Tibial artery (tissue), 4 donors: Measurements from ENCODE around the gene MLLT1.

Source experiments
- DNase-seq, 2 donors: peaks; one replicate each; pipeline ENCODE4 v3.0.0-alpha.2; 2019
- H3K27ac ChIP-seq, 2 donors: fragments of 200-600 bp; sonication (generic) in 1 of 2; 1 replicate in 1 of 2; 2 replicates in 1 of 2; pipeline ENCODE4 v1.5.1; 2018 to 2019; ENCODE audit warnings: mild to moderate bottlenecking in 1 of 2
- H3K27me3 ChIP-seq, 2 donors: fragments of 200-600 bp; sonication (generic) in 1 of 2; one replicate each; pipeline versions ENCODE4 v1.5.1 to v1.6.0; 2016 to 2019
- H3K36me3 ChIP-seq, 3 donors: fragments of 200-600 bp; sonication (generic) in 2 of 3; one replicate each; pipeline ENCODE4 v1.5.1; 2016 to 2019; ENCODE audit warnings: mild to moderate bottlenecking in 2 of 3
- H3K4me1 ChIP-seq, 4 donors: fragments of 200-600 bp; sonication (generic) in 2 of 4; 1 replicate in 3 of 4; 2 replicates in 1 of 4; pipeline ENCODE4 v1.5.1; 2016 to 2019
- H3K4me3 ChIP-seq, 2 donors: fragments of 200-600 bp; sonication (generic) in 1 of 2; 1 replicate in 1 of 2; 2 replicates in 1 of 2; pipeline ENCODE4 v1.5.1; 2018 to 2019; ENCODE audit warnings: mild to moderate bottlenecking in 2 of 2
- H3K9me3 ChIP-seq, 3 donors: fragments of 200-600 bp; sonication (generic) in 1 of 3; one replicate each; pipeline ENCODE4 v1.5.1; 2016 to 2019
- intact Hi-C: fragments of 100-400 bp; cut with DNase I; formaldehyde crosslinking; loops from one replicate; pipeline ENCODE4 v1.15.0; 2023; ENCODE audit warnings: low total_unique reads
- TF ChIP-seq, protein P1 (sequence below), 2 experiments: fragments of 200-600 bp in 1 of 2; fragments of 450-650 bp in 1 of 2; IDR thresholded peaks; one replicate each; pipeline ENCODE4 v1.5.1; 2017 to 2019; ENCODE audit warnings: antibody characterized with exemption in 2 of 2, mild to moderate bottlenecking in 1 of 2, moderate library complexity in 1 of 2

The MLLT1 gene

GRCh38 chr19:6271251-6271650 lies 8.5 kb downstream of the MLLT1 start:
- intact Hi-C loops: no loop called here
- peaks cover 14 to 39% (median 27%) of the 10 kb centered on the region in 3 donors for H3K36me3 ChIP-seq
- peak overlapping the region; percentile 79 to 82 for H3K27ac ChIP-seq
- H3K9me3 ChIP-seq: no peaks in the 10 kb centered on the region
- no peak for DNase-seq
- H3K4me3 ChIP-seq: peak overlapping the region; percentile 39 to 50
- H3K4me1 ChIP-seq: peaks cover 5 to 62% (median 58%) of the 10 kb centered on the region in 4 donors
- TF ChIP-seq, protein P1, sequence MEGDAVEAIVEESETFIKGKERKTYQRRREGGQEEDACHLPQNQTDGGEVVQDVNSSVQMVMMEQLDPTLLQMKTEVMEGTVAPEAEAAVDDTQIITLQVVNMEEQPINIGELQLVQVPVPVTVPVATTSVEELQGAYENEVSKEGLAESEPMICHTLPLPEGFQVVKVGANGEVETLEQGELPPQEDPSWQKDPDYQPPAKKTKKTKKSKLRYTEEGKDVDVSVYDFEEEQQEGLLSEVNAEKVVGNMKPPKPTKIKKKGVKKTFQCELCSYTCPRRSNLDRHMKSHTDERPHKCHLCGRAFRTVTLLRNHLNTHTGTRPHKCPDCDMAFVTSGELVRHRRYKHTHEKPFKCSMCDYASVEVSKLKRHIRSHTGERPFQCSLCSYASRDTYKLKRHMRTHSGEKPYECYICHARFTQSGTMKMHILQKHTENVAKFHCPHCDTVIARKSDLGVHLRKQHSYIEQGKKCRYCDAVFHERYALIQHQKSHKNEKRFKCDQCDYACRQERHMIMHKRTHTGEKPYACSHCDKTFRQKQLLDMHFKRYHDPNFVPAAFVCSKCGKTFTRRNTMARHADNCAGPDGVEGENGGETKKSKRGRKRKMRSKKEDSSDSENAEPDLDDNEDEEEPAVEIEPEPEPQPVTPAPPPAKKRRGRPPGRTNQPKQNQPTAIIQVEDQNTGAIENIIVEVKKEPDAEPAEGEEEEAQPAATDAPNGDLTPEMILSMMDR (IDR thresholded peaks at IDR 0.05): no peak
- no peaks in the 10 kb centered on the region for H3K27me3 ChIP-seq

GRCh38 chr19:6270822-6271221 lies 9.0 kb downstream of the MLLT1 start:
- TF ChIP-seq, protein P1 (IDR thresholded peaks at IDR 0.05): no peak
- intact Hi-C loops: no loop called here
- no peak overlapping the region for H3K4me3 ChIP-seq
- H3K27ac ChIP-seq: peak overlapping the region; percentile 79 to 82
- H3K36me3 ChIP-seq: peaks cover 14 to 42% (median 28%) of the 10 kb centered on the region in 3 donors
- no peak for DNase-seq
- H3K27me3 ChIP-seq: no peaks in the 10 kb centered on the region
- no peaks in the 10 kb centered on the region for H3K9me3 ChIP-seq
- H3K4me1 ChIP-seq: peaks cover 5 to 58% (median 53%) of the 10 kb centered on the region in 4 donors

GRCh38 chr19:6270076-6270745 lies 9.6 kb downstream of the MLLT1 start:
- Histone ChIP-seq H3K4me3 (no peak overlapping the region), H3K9me3 (no peaks in the 10 kb centered on the region), H3K27ac (no peak overlapping the region), H3K36me3 (peaks cover 14 to 46% (median 30%) of the 10 kb centered on the region in 3 donors), H3K4me1 (peaks cover 1 to 56% (median 47%) of the 10 kb centered on the region in 4 donors), H3K27me3 (no peaks in the 10 kb centered on the region)
- no peak for DNase-seq
- intact Hi-C loops: no loop called here
- TF ChIP-seq, protein P1 (IDR thresholded peaks at IDR 0.05): no peak

GRCh38 chr19:6269101-6269886 lies 10.5 kb downstream of the MLLT1 start:
- Histone ChIP-seq H3K27me3 (no peaks in the 10 kb centered on the region), H3K36me3 (peaks cover 14 to 46% (median 30%) of the 10 kb centered on the region in 3 donors), H3K4me3 (no peak overlapping the region), H3K27ac (no peak overlapping the region), H3K9me3 (no peaks in the 10 kb centered on the region), H3K4me1 (peaks cover 0 to 47% (median 38%) of the 10 kb centered on the region in 4 donors)
- DNase-seq: no peak
- intact Hi-C loops: no loop called here
- TF ChIP-seq, protein P1 (IDR thresholded peaks at IDR 0.05): no peak

DNA sequence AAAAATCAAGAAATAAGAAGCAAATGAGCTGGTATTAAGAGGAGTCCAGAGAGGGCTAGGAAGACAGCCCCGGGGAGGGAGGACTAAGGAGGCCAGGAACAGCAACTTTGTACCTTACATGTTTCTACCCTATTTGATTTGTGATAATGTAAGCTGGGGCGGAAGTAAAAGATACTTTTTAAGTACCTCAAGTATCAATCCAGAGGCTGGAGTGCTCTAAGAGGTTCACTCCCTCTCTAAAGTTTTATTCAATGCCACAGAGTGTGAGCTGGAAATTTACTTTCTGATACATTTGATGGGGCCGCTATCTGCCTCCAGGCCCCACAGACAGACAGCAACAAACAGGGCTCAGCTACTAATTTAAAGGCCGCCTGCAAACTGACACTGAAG lies 11.4 kb downstream of the MLLT1 start:
- H3K9me3 ChIP-seq: no peaks in the 10 kb centered on the region
- no peaks in the 10 kb centered on the region for H3K27me3 ChIP-seq
- H3K36me3 ChIP-seq: peaks cover 18 to 52% (median 35%) of the 10 kb centered on the region in 3 donors
- TF ChIP-seq, protein P1 (IDR thresholded peaks at IDR 0.05): no peak
- DNase-seq: no peak
- H3K27ac ChIP-seq: no peak overlapping the region
- H3K4me1 ChIP-seq: peaks cover 0 to 40% (median 31%) of the 10 kb centered on the region in 4 donors
- intact Hi-C loops: no loop called here
- no peak overlapping the region for H3K4me3 ChIP-seq
